Measurements from ENCODE around the gene CHST15.

The CHST15 gene

GRCh38 chr10:124092860-124093773 is at the start of gene CHST15:
Gene CHST15 (minus strand): TSS chr10:124093598. CDS start chr10:124046212, 47,386 bp downstream.
- peak; percentile 50 for DNase-seq (ENCODE audit: low read depth)

GRCh38 chr10:124142960-124143359 is 49.6 kb upstream of the CHST15 start:
- no peak for DNase-seq (ENCODE audit: low read depth)

- no peak for DNase-seq (ENCODE audit: low read depth)
These were observed 48.8 kb upstream of the CHST15 start for GRCh38 chr10:124142006-124142739.

- no peak for DNase-seq (ENCODE audit: low read depth)
These were observed 45.5 kb upstream of the CHST15 start for GRCh38 chr10:124138883-124139348.

GRCh38 chr10:124138195-124138882 is 44.9 kb upstream of the CHST15 start:
- no peak for DNase-seq (ENCODE audit: low read depth)

GRCh38 chr10:124134251-124134893 is 41.0 kb upstream of the CHST15 start:
- DNase-seq (ENCODE audit: low read depth) = no peak

GRCh38 chr10:124132876-124133275 is 39.5 kb upstream of the CHST15 start:
- DNase-seq (ENCODE audit: low read depth) = no peak

- no peak for DNase-seq (ENCODE audit: low read depth)
These were observed 38.9 kb upstream of the CHST15 start for GRCh38 chr10:124132306-124132705.

- no peak for DNase-seq (ENCODE audit: low read depth)
These were observed 37.8 kb upstream of the CHST15 start for GRCh38 chr10:124131172-124131571.

- DNase-seq (ENCODE audit: low read depth) = no peak
These were observed 37.0 kb upstream of the CHST15 start for GRCh38 chr10:124130198-124130900.

GRCh38 chr10:124129471-124129870 is 36.1 kb upstream of the CHST15 start:
- DNase-seq (ENCODE audit: low read depth) = no peak

- DNase-seq (ENCODE audit: low read depth) = no peak
These were observed 35.4 kb upstream of the CHST15 start for GRCh38 chr10:124128811-124129145.

- DNase-seq (ENCODE audit: low read depth) = no peak
These were observed 34.8 kb upstream of the CHST15 start for GRCh38 chr10:124127965-124128810.

GRCh38 chr10:124127563-124127962 is 34.2 kb upstream of the CHST15 start:
- no peak for DNase-seq (ENCODE audit: low read depth)

- DNase-seq (ENCODE audit: low read depth) = no peak
These were observed 33.6 kb upstream of the CHST15 start for GRCh38 chr10:124126983-124127385.

GRCh38 chr10:124126145-124126982 is 33.0 kb upstream of the CHST15 start:
- DNase-seq (ENCODE audit: low read depth) = no peak

GRCh38 chr10:124125305-124126116 is 32.1 kb upstream of the CHST15 start:
- DNase-seq (ENCODE audit: low read depth) = no peak

GRCh38 chr10:124124769-124125161 is 31.4 kb upstream of the CHST15 start:
- no peak for DNase-seq (ENCODE audit: low read depth)
